ENCODE results near the gene AIFM3.

AIFM3 gene

GRCh38 chr22:20975541-20976290 is 8.7 kb downstream of the AIFM3 start:
- DNase-seq (ENCODE audit: low read depth): no peak

DNA sequence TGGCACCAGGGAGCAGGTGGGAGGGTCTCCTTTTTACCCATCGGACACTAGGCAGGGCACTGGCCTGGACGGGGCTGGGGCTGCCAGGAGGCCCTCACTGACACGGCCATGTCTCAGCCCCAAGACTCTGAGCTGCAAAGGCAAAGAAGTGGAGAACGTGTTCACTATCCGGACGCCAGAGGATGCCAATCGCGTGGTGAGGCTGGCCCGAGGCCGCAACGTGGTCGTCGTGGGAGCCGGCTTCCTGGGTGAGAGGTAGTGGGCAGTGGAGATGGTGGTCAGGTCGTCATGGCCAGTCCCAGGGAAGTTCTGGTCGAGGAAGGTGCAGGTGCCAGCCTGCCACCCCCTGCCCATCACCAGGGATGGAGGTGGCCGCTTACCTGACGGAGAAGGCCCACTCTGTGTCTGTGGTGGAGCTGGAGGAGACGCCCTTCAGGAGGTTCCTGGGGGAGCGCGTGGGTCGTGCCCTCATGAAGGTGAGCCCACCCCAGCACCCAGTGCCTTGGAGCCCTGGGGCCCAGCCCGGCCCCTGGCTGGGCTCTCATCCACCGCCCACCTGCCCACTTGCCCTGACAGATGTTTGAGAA is 9.3 kb downstream of the AIFM3 start:
- DNase-seq (ENCODE audit: low read depth): no peak

DNA sequence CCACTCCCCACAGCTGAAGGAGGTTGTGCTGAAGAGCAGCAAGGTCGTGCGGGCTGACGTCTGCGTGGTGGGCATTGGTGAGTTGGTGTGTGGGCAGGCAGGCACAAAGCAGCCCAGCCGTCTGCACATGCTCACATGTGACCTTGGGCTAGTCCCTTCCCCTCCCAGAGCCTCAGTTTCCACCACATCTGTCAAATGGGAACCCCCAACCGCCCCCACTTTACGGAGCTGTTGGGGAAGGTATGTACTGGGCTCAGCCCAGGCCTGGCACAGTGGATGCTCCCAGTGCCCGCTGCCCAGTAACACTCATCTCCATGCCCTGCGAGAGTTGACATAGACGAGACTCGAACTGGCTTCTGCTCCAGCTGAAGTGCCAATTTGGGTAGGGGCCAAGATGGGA is 10.0 kb downstream of the AIFM3 start:
- no peak for DNase-seq (ENCODE audit: low read depth)

DNA sequence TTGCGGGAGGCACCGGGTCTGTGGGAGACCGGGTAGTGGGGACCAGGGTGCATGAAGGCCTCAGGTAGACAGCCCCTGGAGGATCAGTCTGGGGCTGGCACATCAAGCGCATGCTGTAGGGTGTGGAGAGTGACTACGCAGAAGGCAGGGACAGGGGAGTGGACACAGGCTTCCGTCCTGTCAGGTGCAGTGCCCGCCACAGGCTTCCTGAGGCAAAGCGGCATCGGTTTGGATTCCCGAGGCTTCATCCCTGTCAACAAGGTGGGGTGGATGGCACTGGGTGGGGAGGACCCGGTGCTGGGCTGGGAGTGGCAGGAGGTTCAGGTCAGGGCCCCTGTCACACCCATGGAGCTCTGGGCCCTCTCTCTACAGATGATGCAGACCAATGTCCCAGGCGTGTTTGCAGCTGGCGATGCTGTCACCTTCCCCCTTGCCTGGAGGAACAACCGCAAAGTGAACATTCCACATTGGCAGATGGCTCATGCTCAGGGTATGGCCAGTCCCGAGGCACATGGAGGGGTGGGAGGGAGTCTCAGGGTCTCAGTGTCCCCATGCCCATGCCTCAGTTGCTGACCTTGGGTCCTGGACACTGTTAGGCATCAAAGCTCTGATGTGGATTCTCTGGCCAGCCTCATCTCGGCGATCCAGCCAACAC is 10.6 kb downstream of the AIFM3 start:
- no peak for DNase-seq (ENCODE audit: low read depth)

GRCh38 chr22:20978419-20978818 is 11.4 kb downstream of the AIFM3 start:
- no peak for DNase-seq (ENCODE audit: low read depth)

DNA sequence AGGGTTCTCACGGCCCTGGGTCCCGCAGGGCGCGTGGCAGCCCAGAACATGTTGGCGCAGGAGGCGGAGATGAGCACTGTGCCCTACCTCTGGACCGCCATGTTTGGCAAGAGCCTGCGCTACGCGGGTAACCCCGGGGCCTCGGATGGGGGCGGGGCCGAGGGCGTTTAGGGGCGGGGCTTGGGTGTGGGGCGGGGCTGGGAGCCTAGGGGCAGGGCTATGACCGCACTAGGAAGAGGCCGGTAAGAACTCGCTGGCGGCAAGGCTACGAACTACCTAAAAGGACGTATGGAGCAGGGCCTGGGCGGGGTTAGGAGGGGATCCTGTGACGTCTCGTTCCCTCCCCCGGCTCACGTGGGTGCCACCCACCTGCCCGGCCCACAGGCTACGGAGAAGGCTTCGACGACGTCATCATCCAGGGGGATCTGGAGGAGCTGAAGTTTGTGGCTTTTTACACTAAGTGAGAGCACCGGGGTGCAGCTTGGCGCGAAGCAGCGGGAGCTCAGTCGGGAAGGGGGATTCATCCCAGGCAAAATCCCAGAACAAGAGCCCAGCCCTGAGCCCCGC is 12.3 kb downstream of the AIFM3 start:
- DNase-seq (ENCODE audit: low read depth): no peak

DNA sequence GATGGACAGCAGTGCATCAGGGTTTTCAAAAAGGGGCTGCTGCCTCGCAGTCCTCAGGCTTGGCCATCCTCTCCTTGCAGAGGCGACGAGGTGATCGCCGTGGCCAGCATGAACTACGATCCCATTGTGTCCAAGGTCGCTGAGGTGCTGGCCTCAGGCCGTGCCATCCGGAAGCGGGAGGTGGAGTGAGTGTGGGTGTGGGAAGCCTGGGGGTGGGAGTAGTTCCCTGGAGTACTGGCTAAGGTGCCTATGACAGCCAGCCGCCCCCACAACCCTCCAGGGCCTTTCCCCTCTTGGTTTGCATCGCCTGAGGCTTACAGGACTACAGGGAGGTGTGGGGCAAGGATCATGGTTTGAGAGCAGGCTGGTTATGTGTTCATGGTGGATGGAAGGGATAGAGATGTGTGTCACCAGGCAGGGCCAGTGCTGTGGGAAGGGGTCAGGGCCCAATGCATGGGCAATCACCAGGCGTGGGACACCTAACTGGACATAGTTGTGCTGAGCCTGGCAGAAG is 12.9 kb downstream of the AIFM3 start:
- DNase-seq (ENCODE audit: low read depth): no peak

DNA sequence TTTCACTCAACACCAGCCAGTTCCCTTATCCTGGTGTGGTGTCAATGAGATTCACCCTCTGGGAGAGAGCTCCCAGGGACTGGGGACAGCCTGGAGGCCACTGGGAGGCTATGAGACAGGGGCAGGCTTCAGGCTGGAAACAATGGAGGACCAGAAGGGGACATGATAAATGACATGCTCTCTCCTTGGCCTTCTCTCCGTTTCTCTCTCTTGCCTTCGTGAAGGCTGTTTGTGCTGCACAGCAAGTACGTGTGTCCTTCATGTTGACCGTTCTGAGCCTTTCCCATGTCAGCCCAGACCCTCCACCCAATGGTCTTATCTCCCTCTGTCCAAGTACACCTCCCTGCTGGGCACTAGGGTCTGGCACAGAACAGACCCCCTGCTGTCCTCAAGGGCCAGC is 13.5 kb downstream of the AIFM3 start:
- no peak for DNase-seq (ENCODE audit: low read depth)

DNA sequence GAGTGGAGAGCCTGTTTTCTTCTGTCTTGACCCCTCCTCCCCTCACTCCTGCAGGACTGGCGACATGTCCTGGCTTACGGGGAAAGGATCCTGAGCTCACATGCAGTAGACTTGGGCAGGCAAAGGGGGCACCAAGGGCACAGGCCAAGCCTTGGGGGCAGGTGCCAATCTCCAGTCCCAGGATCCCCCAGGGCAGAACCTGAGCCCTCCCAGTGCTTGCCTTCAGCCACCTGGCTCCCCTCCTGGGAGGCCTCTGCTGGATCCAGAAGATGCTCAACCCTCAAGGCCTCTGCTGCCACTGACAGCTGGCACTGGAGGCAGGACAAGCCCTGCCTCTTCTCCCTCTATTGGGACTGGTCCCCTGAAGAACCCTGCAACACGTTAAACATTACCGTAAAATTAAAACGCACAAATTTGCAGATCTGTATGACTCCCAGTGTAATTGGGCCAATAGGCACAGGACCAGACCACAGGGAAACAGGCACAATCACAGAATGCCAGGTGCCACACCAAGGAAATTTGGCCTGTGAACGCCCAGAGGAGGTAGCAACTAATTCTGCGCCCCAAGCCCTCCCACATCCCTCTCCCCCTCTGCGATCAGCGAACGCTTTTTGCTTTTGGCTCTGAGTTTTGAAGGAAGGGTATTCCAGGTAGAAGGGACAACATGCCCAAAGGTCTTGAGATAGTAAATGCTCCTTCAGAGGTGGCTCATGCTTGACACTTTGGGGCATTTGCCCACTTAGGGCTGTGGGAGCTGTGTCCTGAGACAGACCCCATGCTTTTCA is 14.1 kb downstream of the AIFM3 start:
- no peak for DNase-seq (ENCODE audit: low read depth)

DNA sequence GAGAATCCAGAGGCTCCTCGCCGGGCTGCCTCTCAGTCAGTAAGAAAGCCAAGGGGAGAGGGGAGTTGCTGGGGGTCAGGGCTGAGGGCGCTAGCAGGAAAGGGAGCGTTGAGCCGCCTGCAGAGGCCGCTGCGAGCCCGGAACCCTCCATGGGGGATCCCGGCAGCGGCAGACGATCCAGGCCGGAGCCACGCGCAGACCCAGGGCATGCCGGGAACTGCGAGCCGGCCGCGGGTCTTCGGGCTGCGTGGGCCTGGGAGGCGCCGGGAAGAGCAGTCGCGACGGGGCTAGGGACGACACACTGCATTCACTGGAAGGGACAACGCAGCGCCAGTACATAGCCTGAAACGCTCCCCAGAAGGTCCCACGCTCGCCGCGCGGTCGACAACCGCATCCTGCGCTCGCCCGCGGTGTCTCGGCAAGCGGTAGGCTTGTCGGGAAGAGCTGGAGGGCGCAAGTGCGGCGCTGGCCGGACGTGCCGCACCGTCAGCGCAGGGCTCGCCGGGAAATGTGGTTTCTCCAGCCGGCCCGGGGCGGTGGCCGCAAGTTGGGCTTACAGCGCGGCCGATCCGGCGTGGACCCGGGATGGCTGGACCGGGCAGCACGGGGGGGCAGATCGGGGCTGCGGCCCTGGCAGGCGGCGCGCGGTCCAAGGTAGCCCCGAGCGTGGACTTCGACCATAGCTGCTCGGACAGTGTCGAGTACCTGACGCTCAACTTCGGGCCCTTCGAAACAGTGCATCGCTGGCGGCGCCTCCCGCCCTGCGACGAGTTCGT is 14.9 kb downstream of the AIFM3 start, which contains the start of gene LZTR1:
TSS of gene LZTR1 (plus strand) at position 511 of the 776 bp plus-strand sequence. CDS start at position 586, 75 bp downstream.
- DNase-seq (ENCODE audit: low read depth): peak; percentile 60

DNA sequence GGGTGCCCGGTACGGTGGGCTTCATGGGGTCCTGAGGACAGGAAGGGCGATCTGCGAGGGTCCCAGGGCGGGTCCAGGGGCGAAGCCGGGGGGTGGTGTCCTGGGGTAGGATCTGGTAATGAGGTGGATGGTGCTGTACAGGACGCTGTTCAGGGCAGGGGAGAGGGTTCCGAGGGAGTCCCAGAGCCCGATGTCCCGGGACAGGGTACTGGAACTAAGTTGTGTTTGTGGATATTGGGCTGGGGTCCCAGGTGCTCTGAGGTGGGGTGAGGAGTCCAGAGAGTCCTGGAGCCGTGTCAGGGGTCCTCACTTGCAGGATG is 15.5 kb downstream of the AIFM3 start:
- DNase-seq (ENCODE audit: low read depth): no peak

DNA sequence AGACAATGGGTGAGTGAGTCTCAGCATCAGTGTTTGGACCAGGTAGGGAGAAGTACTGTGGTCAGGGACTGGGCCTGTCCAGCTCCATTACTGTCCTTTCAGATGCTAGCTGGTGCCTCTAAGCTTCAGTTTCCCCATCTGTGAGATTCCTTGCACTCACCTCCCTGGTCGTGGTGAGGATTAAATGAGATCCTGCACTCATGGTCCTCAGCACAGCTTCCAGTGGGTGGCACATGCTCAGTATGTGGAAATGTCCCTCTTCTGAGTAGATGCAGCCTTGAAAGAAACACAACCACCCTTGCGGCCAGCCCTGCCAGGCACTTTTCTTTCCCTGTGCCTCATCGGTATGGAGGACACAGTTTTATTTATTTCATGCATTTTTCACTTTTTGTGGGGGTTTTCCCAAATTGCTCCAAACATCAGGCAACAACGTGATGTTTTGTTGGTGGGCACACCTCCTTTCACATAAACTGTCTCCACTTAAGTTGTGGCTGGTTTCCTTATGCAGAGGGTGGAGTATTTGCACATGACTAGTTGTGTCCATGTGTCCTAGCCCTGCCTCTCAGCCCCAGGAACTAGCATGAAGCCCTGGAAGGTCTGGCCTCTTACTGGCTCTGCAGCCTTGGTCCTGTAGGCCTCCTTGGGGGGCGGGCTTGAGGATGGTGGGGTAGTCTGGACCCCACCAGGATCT is 16.2 kb downstream of the AIFM3 start:
- DNase-seq (ENCODE audit: low read depth): no peak

DNA sequence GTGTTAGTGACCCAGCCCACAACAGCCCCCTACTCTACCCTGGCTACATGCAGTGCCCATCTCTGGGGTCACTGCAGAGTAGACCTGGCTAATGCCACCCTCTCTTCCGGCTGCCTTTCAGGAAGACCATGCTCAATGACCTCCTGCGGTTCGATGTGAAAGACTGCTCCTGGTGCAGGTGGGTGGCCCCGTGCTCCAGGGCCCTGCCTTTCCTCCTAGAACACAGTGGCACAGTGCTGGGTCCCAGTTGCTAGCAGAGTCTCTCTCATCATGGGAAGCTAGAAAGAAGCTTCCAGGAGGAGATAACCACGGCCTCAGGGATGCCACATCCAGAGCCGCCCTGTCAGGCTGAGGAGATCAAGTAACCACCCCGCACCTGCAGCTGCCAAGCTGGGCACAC is 18.7 kb downstream of the AIFM3 start:
- DNase-seq (ENCODE audit: low read depth): no peak

DNA sequence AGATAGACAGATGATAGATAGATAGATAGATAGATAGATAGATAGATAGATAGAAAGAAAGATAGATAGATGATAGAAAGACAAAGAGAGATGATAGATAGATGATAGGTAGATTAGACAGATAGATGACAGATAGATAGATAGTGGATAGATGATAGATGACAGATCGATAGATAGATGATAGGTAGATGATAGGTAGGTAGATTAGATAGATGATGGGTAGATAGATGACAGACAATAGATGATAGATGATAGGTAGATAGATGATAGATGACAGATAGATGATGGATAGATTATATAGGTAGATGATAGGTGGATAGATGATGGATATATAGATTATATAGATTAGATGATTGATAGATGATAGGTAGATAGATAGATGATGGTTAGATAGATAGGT is 19.3 kb downstream of the AIFM3 start:
- no peak for DNase-seq (ENCODE audit: low read depth)

GRCh38 chr22:20987375-20987774 is 20.3 kb downstream of the AIFM3 start:
- DNase-seq (ENCODE audit: low read depth): no peak

- DNase-seq (ENCODE audit: low read depth): no peak
These were observed 21.7 kb downstream of the AIFM3 start for GRCh38 chr22:20988573-20989322.

DNA sequence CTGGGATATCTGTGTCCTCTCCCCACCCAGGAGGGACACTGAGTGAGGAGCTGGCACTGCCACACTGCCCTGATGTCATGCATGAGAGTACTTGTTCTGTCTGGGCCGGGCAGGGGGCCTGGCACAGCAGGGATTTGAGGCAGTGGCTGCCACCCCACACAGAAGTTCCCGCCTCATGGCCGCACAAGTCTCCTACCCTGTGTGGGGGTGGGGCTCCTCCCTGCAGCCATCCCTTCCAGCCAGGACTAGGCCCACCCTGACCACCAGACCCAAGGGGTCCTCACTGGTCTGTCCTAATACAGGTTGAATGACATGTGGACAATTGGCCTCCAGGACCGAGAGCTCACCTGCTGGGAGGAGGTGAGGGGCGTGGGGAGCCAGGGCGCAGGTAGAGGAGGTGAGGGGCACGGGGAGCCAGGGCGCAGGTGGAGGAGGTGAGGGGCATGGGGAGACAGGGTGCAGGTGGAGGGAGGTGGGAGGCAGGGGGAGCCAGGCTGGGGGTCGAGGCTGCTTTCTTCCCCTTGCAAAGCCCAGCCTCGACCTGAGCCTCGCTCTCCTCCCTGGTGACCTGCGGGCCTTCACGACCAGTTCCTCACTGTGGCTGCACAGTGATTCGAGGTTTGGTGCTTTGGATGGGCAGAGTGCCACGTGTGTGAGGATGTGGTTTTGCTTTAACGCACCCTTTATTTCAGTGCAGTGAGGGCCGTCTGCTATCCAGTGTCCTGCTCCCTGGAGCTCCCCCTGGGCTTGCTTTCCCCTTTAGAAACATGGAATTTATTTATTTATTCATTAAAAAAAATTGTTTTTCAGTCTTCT is 22.5 kb downstream of the AIFM3 start:
- DNase-seq (ENCODE audit: low read depth): no peak

GRCh38 chr22:20990184-20991180 is 23.4 kb downstream of the AIFM3 start:
- DNase-seq (ENCODE audit: low read depth): no peak
